ENCODE results near the gene TAF11L14. TPM values are rescaled to one million over a fixed set of nuclear protein-coding genes. Genes with fewer than 3 reads are reported as not detected.

The TAF11L14 gene
- total and polyA plus RNA-seq, 4 donors, result not detected

DNA sequence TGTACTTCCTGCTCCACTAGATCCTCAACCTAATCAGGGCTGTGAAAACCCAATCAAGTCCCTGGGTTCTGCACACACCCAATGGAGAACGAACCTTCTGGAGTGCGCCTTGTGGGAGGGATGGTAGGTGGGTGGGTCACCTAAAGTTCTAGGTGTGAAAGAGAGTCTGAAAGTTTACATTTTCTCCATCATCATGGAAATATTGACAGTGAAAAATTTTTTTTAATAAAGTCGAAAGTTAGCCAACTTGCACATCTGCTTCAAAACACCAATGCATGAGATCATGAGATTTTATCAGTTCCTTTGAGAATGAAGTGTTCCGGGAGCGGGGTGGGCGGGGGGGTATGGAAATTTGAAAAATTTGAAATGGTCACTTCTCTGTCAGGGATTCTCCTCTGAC is 21.7 kb downstream of the TAF11L14 start (continued):
- no peak for TF ChIP-seq JUND (IDR thresholded peaks at IDR 0.05)
- no peak for TF ChIP-seq SP1 (IDR thresholded peaks at IDR 0.05)

DNA sequence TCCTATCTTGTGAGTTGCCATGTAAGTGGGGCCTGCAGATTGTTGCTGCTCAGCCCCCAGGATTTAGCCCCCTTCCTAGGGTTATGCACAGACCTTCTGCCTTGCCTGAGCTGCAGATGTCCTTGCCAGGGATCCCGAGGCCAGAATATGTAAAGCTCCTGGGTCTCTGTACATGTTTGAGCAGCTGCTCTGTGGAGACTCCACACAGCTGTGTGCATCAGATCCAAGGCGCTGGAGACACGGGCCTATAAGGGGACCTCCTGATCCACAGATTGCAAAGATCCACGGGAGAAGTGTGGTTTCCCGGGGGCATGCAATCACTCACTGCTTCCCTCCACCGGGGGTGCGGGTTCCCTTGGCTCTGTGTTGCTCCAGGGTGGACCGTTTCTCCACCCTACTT is 28.9 kb downstream of the TAF11L14 start:
- H3K4me1 ChIP-seq (ENCODE audit: control insufficient read depth in 4 of 4, insufficient read depth in 4 of 4, low read length in 3 of 4), result no peaks in the 10 kb centered on the region
- 88% methylated on average over 8 of the region's 8 CpGs for WGBS
- H3K27me3 ChIP-seq (ENCODE audit: control insufficient read depth in 4 of 4, insufficient read depth in 4 of 4, low read length in 3 of 4), result no peaks in the 10 kb centered on the region
- TF ChIP-seq HNF4A (conservative IDR thresholded peaks at IDR 0.05) (no peak), EGR1 (IDR thresholded peaks at IDR 0.05; ENCODE audit: low read depth in 2 of 2) (no peak), HNF4G (IDR thresholded peaks at IDR 0.05) (no peak), FOXA1 (IDR thresholded peaks at IDR 0.05) (no peak), GABPA (IDR thresholded peaks at IDR 0.05 in 1 of 2, conservative IDR thresholded peaks at IDR 0.05 in 1 of 2) (no peak), YY1 (IDR thresholded peaks at IDR 0.05) (no peak), RXRA (IDR thresholded peaks at IDR 0.05) (no peak), TAF1 (conservative IDR thresholded peaks at IDR 0.05) (no peak), RAD21 (IDR thresholded peaks at IDR 0.05) (no peak), FOXA2 (IDR thresholded peaks at IDR 0.05) (no peak), JUND (IDR thresholded peaks at IDR 0.05) (no peak), NR2F2 (IDR thresholded peaks at IDR 0.05) (no peak)
- TF ChIP-seq, protein P1, sequence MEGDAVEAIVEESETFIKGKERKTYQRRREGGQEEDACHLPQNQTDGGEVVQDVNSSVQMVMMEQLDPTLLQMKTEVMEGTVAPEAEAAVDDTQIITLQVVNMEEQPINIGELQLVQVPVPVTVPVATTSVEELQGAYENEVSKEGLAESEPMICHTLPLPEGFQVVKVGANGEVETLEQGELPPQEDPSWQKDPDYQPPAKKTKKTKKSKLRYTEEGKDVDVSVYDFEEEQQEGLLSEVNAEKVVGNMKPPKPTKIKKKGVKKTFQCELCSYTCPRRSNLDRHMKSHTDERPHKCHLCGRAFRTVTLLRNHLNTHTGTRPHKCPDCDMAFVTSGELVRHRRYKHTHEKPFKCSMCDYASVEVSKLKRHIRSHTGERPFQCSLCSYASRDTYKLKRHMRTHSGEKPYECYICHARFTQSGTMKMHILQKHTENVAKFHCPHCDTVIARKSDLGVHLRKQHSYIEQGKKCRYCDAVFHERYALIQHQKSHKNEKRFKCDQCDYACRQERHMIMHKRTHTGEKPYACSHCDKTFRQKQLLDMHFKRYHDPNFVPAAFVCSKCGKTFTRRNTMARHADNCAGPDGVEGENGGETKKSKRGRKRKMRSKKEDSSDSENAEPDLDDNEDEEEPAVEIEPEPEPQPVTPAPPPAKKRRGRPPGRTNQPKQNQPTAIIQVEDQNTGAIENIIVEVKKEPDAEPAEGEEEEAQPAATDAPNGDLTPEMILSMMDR (IDR thresholded peaks at IDR 0.05; ENCODE audit: low read depth, low read length, missing input control), result no peak
- TF ChIP-seq, protein P2, sequence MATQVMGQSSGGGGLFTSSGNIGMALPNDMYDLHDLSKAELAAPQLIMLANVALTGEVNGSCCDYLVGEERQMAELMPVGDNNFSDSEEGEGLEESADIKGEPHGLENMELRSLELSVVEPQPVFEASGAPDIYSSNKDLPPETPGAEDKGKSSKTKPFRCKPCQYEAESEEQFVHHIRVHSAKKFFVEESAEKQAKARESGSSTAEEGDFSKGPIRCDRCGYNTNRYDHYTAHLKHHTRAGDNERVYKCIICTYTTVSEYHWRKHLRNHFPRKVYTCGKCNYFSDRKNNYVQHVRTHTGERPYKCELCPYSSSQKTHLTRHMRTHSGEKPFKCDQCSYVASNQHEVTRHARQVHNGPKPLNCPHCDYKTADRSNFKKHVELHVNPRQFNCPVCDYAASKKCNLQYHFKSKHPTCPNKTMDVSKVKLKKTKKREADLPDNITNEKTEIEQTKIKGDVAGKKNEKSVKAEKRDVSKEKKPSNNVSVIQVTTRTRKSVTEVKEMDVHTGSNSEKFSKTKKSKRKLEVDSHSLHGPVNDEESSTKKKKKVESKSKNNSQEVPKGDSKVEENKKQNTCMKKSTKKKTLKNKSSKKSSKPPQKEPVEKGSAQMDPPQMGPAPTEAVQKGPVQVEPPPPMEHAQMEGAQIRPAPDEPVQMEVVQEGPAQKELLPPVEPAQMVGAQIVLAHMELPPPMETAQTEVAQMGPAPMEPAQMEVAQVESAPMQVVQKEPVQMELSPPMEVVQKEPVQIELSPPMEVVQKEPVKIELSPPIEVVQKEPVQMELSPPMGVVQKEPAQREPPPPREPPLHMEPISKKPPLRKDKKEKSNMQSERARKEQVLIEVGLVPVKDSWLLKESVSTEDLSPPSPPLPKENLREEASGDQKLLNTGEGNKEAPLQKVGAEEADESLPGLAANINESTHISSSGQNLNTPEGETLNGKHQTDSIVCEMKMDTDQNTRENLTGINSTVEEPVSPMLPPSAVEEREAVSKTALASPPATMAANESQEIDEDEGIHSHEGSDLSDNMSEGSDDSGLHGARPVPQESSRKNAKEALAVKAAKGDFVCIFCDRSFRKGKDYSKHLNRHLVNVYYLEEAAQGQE (IDR thresholded peaks at IDR 0.05), result no peak
- TF ChIP-seq, protein P3, sequence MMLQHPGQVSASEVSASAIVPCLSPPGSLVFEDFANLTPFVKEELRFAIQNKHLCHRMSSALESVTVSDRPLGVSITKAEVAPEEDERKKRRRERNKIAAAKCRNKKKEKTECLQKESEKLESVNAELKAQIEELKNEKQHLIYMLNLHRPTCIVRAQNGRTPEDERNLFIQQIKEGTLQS (IDR thresholded peaks at IDR 0.05), result no peak
- TF ChIP-seq, protein P4, sequence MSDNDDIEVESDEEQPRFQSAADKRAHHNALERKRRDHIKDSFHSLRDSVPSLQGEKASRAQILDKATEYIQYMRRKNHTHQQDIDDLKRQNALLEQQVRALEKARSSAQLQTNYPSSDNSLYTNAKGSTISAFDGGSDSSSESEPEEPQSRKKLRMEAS (IDR thresholded peaks at IDR 0.05), result no peak
- no peaks in the 10 kb centered on the region for H3K36me3 ChIP-seq (ENCODE audit: control insufficient read depth in 4 of 4, insufficient read depth in 3 of 4, low read depth in 1 of 4, low read length in 3 of 4)
- no peak overlapping the region for H3K9ac ChIP-seq (ENCODE audit: low read depth in 1 of 2, low read length in 2 of 2)
- no peak for DNase-seq (ENCODE audit: low spot score)
- H3K27ac ChIP-seq (ENCODE audit: low read depth in 1 of 2, low read length in 2 of 2), result no peak overlapping the region
- no peaks in the 10 kb centered on the region for H3K9me3 ChIP-seq (ENCODE audit: control insufficient read depth in 4 of 4, low read length in 3 of 4)
- H3K4me3 ChIP-seq (ENCODE audit: low read depth in 1 of 3, low read length in 3 of 3), result no peak overlapping the region

DNA sequence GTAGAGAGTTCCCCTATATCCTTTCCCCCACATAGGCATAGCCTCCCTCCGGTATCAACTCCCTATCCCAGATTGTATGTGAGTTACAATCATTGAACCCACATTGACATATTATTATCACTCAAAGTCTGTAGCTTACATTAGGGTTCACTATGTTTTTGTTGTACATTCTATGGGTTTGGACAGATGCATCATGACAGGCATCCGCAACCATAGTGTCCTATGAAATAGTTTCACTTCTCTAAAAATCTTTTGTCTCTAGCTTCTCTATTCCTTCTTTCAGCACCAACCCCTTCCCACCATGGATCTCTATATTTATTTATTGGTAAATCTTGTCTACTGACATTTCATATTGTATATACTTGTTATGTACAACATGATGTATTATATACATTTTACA is 31.6 kb downstream of the TAF11L14 start:
- Histone ChIP-seq H3K27ac (ENCODE audit: low read depth in 1 of 2, low read length in 2 of 2) (no peak overlapping the region), H3K9ac (ENCODE audit: low read depth in 1 of 2, low read length in 2 of 2) (no peak overlapping the region), H3K4me3 (ENCODE audit: low read depth in 1 of 3, low read length in 3 of 3) (no peak overlapping the region), H3K27me3 (ENCODE audit: control insufficient read depth in 4 of 4, insufficient read depth in 4 of 4, low read length in 3 of 4) (no peaks in the 10 kb centered on the region), H3K9me3 (ENCODE audit: control insufficient read depth in 4 of 4, low read length in 3 of 4) (no peaks in the 10 kb centered on the region), H3K4me1 (ENCODE audit: control insufficient read depth in 4 of 4, insufficient read depth in 4 of 4, low read length in 3 of 4) (no peaks in the 10 kb centered on the region), H3K36me3 (ENCODE audit: control insufficient read depth in 4 of 4, insufficient read depth in 3 of 4, low read depth in 1 of 4, low read length in 3 of 4) (no peaks in the 10 kb centered on the region)
- DNase-seq (ENCODE audit: low spot score), result no peak
- TF ChIP-seq, protein P3 (IDR thresholded peaks at IDR 0.05), result no peak
- WGBS, result 94% methylated on average over 2 of the region's 2 CpGs

All from liver (tissue), 9 donors.